Measurements from ENCODE around the gene ATP6V1F.
A peak's percentile ranks its signal among the peaks of the same experiment; 100 is the strongest.

The ATP6V1F gene

GRCh38 chr7:128879461-128879938 lies 16.8 kb downstream of the ATP6V1F start:
- no peak for DNase-seq
- no peaks in the 10 kb centered on the region for H3K36me3 ChIP-seq (ENCODE audit: control insufficient read depth in 4 of 4, insufficient read depth in 4 of 4, low read length in 3 of 4)
- WGBS (ENCODE audit: insufficient coverage) = 96% methylated on average over 14 of the region's 19 CpGs
- no peak overlapping the region for H3K27ac ChIP-seq (ENCODE audit: insufficient read depth in 1 of 2, low read depth in 1 of 2, low read length in 2 of 2, poor library complexity in 1 of 2, severe bottlenecking in 2 of 2)
- POLR2A ChIA-PET = no interaction called here
- CTCF ChIA-PET = interaction anchor here (1.2 to 9.8 kb wide), 10 partner anchors 9 to 452 kb away, joined by 3 to 123 read pairs (median 7); partner anchors contain the start of gene ATP6V1F
- H3K9me3 ChIP-seq (ENCODE audit: control extremely low read depth in 1 of 5, control insufficient read depth in 4 of 5, insufficient read depth in 2 of 5, low read depth in 1 of 5, low read length in 4 of 5) = no peaks in the 10 kb centered on the region
- no peak overlapping the region for H3K4me3 ChIP-seq (ENCODE audit: control insufficient read depth in 1 of 7, extremely low read depth in 1 of 7, insufficient read depth in 4 of 7, low read depth in 2 of 7, low read length in 6 of 7)
- H3K27me3 ChIP-seq (replicated peaks in 2 of 5; ENCODE audit: control insufficient read depth in 4 of 5, insufficient read depth in 5 of 5, low read length in 4 of 5) = no peaks in the 10 kb centered on the region
- H3K4me1 ChIP-seq (ENCODE audit: control extremely low read depth in 1 of 4, control insufficient read depth in 4 of 4, insufficient read depth in 4 of 4, low read length in 3 of 4) = peaks cover 0 to 4% (median 0%) of the 10 kb centered on the region in 4 experiments

GRCh38 chr7:128879939-128880746 lies 17.5 kb downstream of the ATP6V1F start:
- DNase-seq = peak in 1 of 3 donors; percentile 42
- H3K27me3 ChIP-seq (replicated peaks in 2 of 5; ENCODE audit: control insufficient read depth in 4 of 5, insufficient read depth in 5 of 5, low read length in 4 of 5) = no peaks in the 10 kb centered on the region
- H3K36me3 ChIP-seq (ENCODE audit: control insufficient read depth in 4 of 4, insufficient read depth in 4 of 4, low read length in 3 of 4) = no peaks in the 10 kb centered on the region
- H3K9me3 ChIP-seq (ENCODE audit: control extremely low read depth in 1 of 5, control insufficient read depth in 4 of 5, insufficient read depth in 2 of 5, low read depth in 1 of 5, low read length in 4 of 5) = no peaks in the 10 kb centered on the region
- ChIA-PET POLR2A (no interaction called here), CTCF (interaction anchor here (1.0 to 9.8 kb wide), 13 partner anchors 9 to 453 kb away, joined by 3 to 123 read pairs (median 6); partner anchors contain the start of gene ATP6V1F)
- no peak overlapping the region for H3K4me3 ChIP-seq (ENCODE audit: control insufficient read depth in 1 of 7, extremely low read depth in 1 of 7, insufficient read depth in 4 of 7, low read depth in 2 of 7, low read length in 6 of 7)
- WGBS (ENCODE audit: insufficient coverage) = 59% methylated on average over 28 of the region's 31 CpGs
- H3K27ac ChIP-seq (ENCODE audit: insufficient read depth in 1 of 2, low read depth in 1 of 2, low read length in 2 of 2, poor library complexity in 1 of 2, severe bottlenecking in 2 of 2) = no peak overlapping the region
- peaks cover 0 to 4% (median 0%) of the 10 kb centered on the region in 4 experiments for H3K4me1 ChIP-seq (ENCODE audit: control extremely low read depth in 1 of 4, control insufficient read depth in 4 of 4, insufficient read depth in 4 of 4, low read length in 3 of 4)

GRCh38 chr7:128880791-128881457 lies 18.3 kb downstream of the ATP6V1F start:
- Histone ChIP-seq H3K27me3 (replicated peaks in 2 of 5; ENCODE audit: control insufficient read depth in 4 of 5, insufficient read depth in 5 of 5, low read length in 4 of 5) (no peaks in the 10 kb centered on the region), H3K4me1 (ENCODE audit: control extremely low read depth in 1 of 4, control insufficient read depth in 4 of 4, insufficient read depth in 4 of 4, low read length in 3 of 4) (peaks cover 0 to 4% (median 0%) of the 10 kb centered on the region in 4 experiments), H3K27ac (ENCODE audit: insufficient read depth in 1 of 2, low read depth in 1 of 2, low read length in 2 of 2, poor library complexity in 1 of 2, severe bottlenecking in 2 of 2) (no peak overlapping the region), H3K4me3 (ENCODE audit: control insufficient read depth in 1 of 7, extremely low read depth in 1 of 7, insufficient read depth in 4 of 7, low read depth in 2 of 7, low read length in 6 of 7) (no peak overlapping the region), H3K36me3 (ENCODE audit: control insufficient read depth in 4 of 4, insufficient read depth in 4 of 4, low read length in 3 of 4) (no peaks in the 10 kb centered on the region), H3K9me3 (ENCODE audit: control extremely low read depth in 1 of 5, control insufficient read depth in 4 of 5, insufficient read depth in 2 of 5, low read depth in 1 of 5, low read length in 4 of 5) (no peaks in the 10 kb centered on the region)
- ChIA-PET POLR2A (interaction anchor here (0.6 kb wide), 2 partner anchors 115 to 305 kb away, joined by 3 read pairs; no protein-coding TSS in a partner anchor), CTCF (interaction anchor here (1.0 to 9.8 kb wide), 18 partner anchors 8 to 536 kb away, joined by 3 to 123 read pairs (median 4); partner anchors contain the start of gene ATP6V1F)
- no peak for DNase-seq
- WGBS (ENCODE audit: insufficient coverage) = 92% methylated on average over 9 of the region's 11 CpGs

GRCh38 chr7:128881458-128882125 lies 18.9 kb downstream of the ATP6V1F start:
- Histone ChIP-seq H3K9me3 (ENCODE audit: control extremely low read depth in 1 of 5, control insufficient read depth in 4 of 5, insufficient read depth in 2 of 5, low read depth in 1 of 5, low read length in 4 of 5) (no peaks in the 10 kb centered on the region), H3K27ac (ENCODE audit: insufficient read depth in 1 of 2, low read depth in 1 of 2, low read length in 2 of 2, poor library complexity in 1 of 2, severe bottlenecking in 2 of 2) (no peak overlapping the region), H3K36me3 (ENCODE audit: control insufficient read depth in 4 of 4, insufficient read depth in 4 of 4, low read length in 3 of 4) (no peaks in the 10 kb centered on the region), H3K4me3 (ENCODE audit: control insufficient read depth in 1 of 7, extremely low read depth in 1 of 7, insufficient read depth in 4 of 7, low read depth in 2 of 7, low read length in 6 of 7) (no peak overlapping the region), H3K4me1 (ENCODE audit: control extremely low read depth in 1 of 4, control insufficient read depth in 4 of 4, insufficient read depth in 4 of 4, low read length in 3 of 4) (peaks cover 0 to 4% (median under 1%) of the 10 kb centered on the region in 4 experiments), H3K27me3 (replicated peaks in 2 of 5; ENCODE audit: control insufficient read depth in 4 of 5, insufficient read depth in 5 of 5, low read length in 4 of 5) (peaks cover 0 to 3% (median 0%) of the 10 kb centered on the region in 5 experiments)
- ChIA-PET CTCF (interaction anchor here (0.6 to 9.8 kb wide), 15 partner anchors 9 to 537 kb away, joined by 3 to 123 read pairs (median 4); partner anchors contain the start of gene ATP6V1F), POLR2A (interaction anchor here (0.6 kb wide), 2 partner anchors 116 to 306 kb away, joined by 3 read pairs; no protein-coding TSS in a partner anchor)
- DNase-seq = no peak
- 94% methylated on average over 10 of the region's 10 CpGs for WGBS (ENCODE audit: insufficient coverage)

- WGBS (ENCODE audit: insufficient coverage) = 100% methylated on average over 2 of the region's 8 CpGs
- Histone ChIP-seq H3K36me3 (ENCODE audit: control insufficient read depth in 4 of 4, insufficient read depth in 4 of 4, low read length in 3 of 4) (no peaks in the 10 kb centered on the region), H3K9me3 (ENCODE audit: control extremely low read depth in 1 of 5, control insufficient read depth in 4 of 5, insufficient read depth in 2 of 5, low read depth in 1 of 5, low read length in 4 of 5) (no peaks in the 10 kb centered on the region), H3K27me3 (replicated peaks in 2 of 5; ENCODE audit: control insufficient read depth in 4 of 5, insufficient read depth in 5 of 5, low read length in 4 of 5) (peaks cover 0 to 3% (median 0%) of the 10 kb centered on the region in 5 experiments), H3K4me1 (ENCODE audit: control extremely low read depth in 1 of 4, control insufficient read depth in 4 of 4, insufficient read depth in 4 of 4, low read length in 3 of 4) (peaks cover 0 to 9% (median 4%) of the 10 kb centered on the region in 4 experiments), H3K27ac (ENCODE audit: insufficient read depth in 1 of 2, low read depth in 1 of 2, low read length in 2 of 2, poor library complexity in 1 of 2, severe bottlenecking in 2 of 2) (no peak overlapping the region), H3K4me3 (ENCODE audit: control insufficient read depth in 1 of 7, extremely low read depth in 1 of 7, insufficient read depth in 4 of 7, low read depth in 2 of 7, low read length in 6 of 7) (no peak overlapping the region)
- CTCF ChIA-PET = interaction anchor here (1.0 to 9.8 kb wide), 14 partner anchors 9 to 537 kb away, joined by 3 to 123 read pairs (median 4); partner anchors contain the start of gene ATP6V1F
- POLR2A ChIA-PET = no interaction called here
- DNase-seq = no peak
Observed at GRCh38 chr7:128882134-128882533, 19.5 kb downstream of the ATP6V1F start.

GRCh38 chr7:128883622-128884448 lies 21.2 kb downstream of the ATP6V1F start:
- Histone ChIP-seq H3K36me3 (ENCODE audit: control insufficient read depth in 4 of 4, insufficient read depth in 4 of 4, low read length in 3 of 4) (no peaks in the 10 kb centered on the region), H3K27ac (ENCODE audit: insufficient read depth in 1 of 2, low read depth in 1 of 2, low read length in 2 of 2, poor library complexity in 1 of 2, severe bottlenecking in 2 of 2) (no peak overlapping the region), H3K9me3 (ENCODE audit: control extremely low read depth in 1 of 5, control insufficient read depth in 4 of 5, insufficient read depth in 2 of 5, low read depth in 1 of 5, low read length in 4 of 5) (no peaks in the 10 kb centered on the region), H3K4me3 (ENCODE audit: control insufficient read depth in 1 of 7, extremely low read depth in 1 of 7, insufficient read depth in 4 of 7, low read depth in 2 of 7, low read length in 6 of 7) (no peak overlapping the region), H3K4me1 (ENCODE audit: control extremely low read depth in 1 of 4, control insufficient read depth in 4 of 4, insufficient read depth in 4 of 4, low read length in 3 of 4) (peaks cover 0 to 5% (median 4%) of the 10 kb centered on the region in 4 experiments), H3K27me3 (replicated peaks in 2 of 5; ENCODE audit: control insufficient read depth in 4 of 5, insufficient read depth in 5 of 5, low read length in 4 of 5) (peaks cover 0 to 8% (median 4%) of the 10 kb centered on the region in 5 experiments)
- POLR2A ChIA-PET = no interaction called here
- 56% methylated on average over 16 of the region's 19 CpGs for WGBS (ENCODE audit: insufficient coverage)
- CTCF ChIA-PET = interaction anchor here (0.6 to 9.8 kb wide), 18 partner anchors 9 to 409 kb away, joined by 3 to 123 read pairs (median 4); partner anchors contain the start of gene ATP6V1F
- DNase-seq = peak; percentile 76 to 89 (median 84)

Data from common myeloid progenitor, CD34-positive (primary cell).